Progenitor cell of endocrine pancreas (in vitro differentiated cells): Measurements from ENCODE around the gene SLC36A2. TPM values are rescaled to one million over a fixed set of nuclear protein-coding genes. Genes with fewer than 3 reads are reported as not detected.

ENCODE experiments used
- DNase-seq: peaks from one replicate; pipeline ENCODE4 v3.0.0; 2021; ENCODE audit warnings: low spot score; ENCODE audit not compliant: unreplicated experiment
- H3K27ac Mint-ChIP-seq: 2 replicates; pipeline ENCODE4 v1.8.0; 2021; ENCODE audit warnings: mild to moderate bottlenecking, moderate library complexity, mixed read lengths
- H3K27me3 Mint-ChIP-seq: 2 replicates; pipeline ENCODE4 v1.8.0; 2021; ENCODE audit warnings: mixed read lengths
- H3K36me3 Mint-ChIP-seq: 2 replicates; pipeline ENCODE4 v1.8.0; 2022; ENCODE audit warnings: mixed read lengths; ENCODE audit not compliant: insufficient read depth
- H3K4me1 Mint-ChIP-seq: 2 replicates; pipeline ENCODE4 v1.8.0; 2021; ENCODE audit warnings: low read depth, mixed read lengths
- H3K4me3 Mint-ChIP-seq: 2 replicates; pipeline ENCODE4 v1.8.0; 2021; ENCODE audit warnings: low read depth, mild to moderate bottlenecking, moderate library complexity, mixed read lengths
- H3K9me3 Mint-ChIP-seq: 2 replicates; pipeline ENCODE4 v1.8.0; 2021; ENCODE audit warnings: low read depth, mixed read lengths
- CTCF ChIP-seq: fragments of 200-600 bp; sonication (generic); IDR thresholded peaks from one replicate; pipeline ENCODE4 v1.5.0; 2021; ENCODE audit warnings: antibody characterized with exemption, mild to moderate bottlenecking; ENCODE audit not compliant: unreplicated experiment
- total RNA-seq: library from RNA; stranded (reverse); gene quantifications from 2 replicates; pipeline ENCODE4 v1.2.1, GENCODE V29; 2021

SLC36A2 gene
- total RNA-seq, 1 donor from 2014 or later = not detected

DNA sequence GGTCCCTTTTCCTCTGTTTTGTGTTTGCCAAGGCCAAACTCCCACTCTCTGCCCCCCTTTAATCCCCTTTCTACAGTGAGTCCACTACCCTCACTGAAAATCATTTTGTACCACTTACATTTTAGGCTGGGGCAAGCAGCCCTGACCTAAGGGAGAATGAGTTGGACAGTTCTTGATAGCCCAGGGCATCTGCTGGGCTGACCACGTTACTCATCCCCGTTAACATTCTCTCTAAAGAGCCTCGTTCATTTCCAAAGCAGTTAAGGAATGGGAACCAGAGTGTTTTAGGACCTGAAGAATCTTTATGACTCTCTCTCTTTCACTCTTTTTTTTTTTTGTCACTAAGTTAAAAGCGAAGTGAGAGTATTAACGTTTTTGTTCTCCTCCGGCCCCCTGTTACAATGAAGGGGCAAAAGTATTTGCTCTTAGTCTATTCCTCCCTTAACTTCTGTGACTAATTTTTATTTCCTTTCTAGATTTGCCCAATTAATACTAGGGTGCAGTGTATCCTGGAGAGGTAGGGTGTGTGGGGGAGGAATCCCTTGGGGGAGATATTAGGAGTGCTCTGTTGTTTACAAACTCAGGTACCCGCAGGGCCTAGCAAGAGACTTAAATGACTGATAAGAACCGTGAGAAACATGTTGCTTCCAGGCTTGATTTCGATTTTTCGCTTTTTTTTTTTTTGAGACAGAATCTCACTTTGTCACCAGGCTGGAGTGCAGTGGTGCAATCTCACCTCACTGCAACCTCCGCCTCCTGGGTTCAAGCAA lies 79.7 kb downstream of the SLC36A2 start:
- Mint-ChIP-seq H3K4me1 (peaks cover 4% of the 10 kb centered on the region), H3K36me3 (peaks cover 14% of the 10 kb centered on the region), H3K27ac (no peak overlapping the region), H3K9me3 (no peaks in the 10 kb centered on the region), H3K27me3 (no peaks in the 10 kb centered on the region), H3K4me3 (no peak overlapping the region)
- DNase-seq = no peak
- no peak for TF ChIP-seq CTCF

Other genes starting within 250 kb of the SLC36A2 start
- 27.7 and 28.5 TPM in 2 replicates for gene ANXA6, start 189.8 kb downstream of the SLC36A2 start, total RNA-seq
- 3.6 and 4.6 TPM in 2 replicates for gene CCDC69, start 123.5 kb downstream of the SLC36A2 start, total RNA-seq
- gene GM2A, start 94.4 kb downstream of the SLC36A2 start, total RNA-seq = 26.2 and 27.1 TPM in 2 replicates
- not detected in 2 replicates for gene SLC36A3, start 43.8 kb downstream of the SLC36A2 start, total RNA-seq
- 14.2 and 14.8 TPM in 2 replicates for gene SLC36A1, start 100.0 kb upstream of the SLC36A2 start, total RNA-seq
- gene FAT2, start 243.8 kb upstream of the SLC36A2 start, total RNA-seq = 0.05 and 0.07 TPM in 2 replicates